Measurements from ENCODE around the gene MSRB2.

- TF ChIP-seq CTCF (IDR thresholded peaks at IDR 0.05) (no peak), POLR2A (IDR thresholded peaks at IDR 0.05) (no peak)
These were observed 59.8 kb downstream of the MSRB2 start for GRCh38 chr10:23155169-23155568.

Data from lower leg skin (tissue), 3 donors.